SK-N-DZ (cell line): ENCODE results near the gene BICDL1.

Source experiments
- DNase-seq: peaks from one replicate; pipeline ENCODE4 v3.0.0-alpha.2; 2015; ENCODE audit warnings: low spot score

Gene BICDL1

DNA sequence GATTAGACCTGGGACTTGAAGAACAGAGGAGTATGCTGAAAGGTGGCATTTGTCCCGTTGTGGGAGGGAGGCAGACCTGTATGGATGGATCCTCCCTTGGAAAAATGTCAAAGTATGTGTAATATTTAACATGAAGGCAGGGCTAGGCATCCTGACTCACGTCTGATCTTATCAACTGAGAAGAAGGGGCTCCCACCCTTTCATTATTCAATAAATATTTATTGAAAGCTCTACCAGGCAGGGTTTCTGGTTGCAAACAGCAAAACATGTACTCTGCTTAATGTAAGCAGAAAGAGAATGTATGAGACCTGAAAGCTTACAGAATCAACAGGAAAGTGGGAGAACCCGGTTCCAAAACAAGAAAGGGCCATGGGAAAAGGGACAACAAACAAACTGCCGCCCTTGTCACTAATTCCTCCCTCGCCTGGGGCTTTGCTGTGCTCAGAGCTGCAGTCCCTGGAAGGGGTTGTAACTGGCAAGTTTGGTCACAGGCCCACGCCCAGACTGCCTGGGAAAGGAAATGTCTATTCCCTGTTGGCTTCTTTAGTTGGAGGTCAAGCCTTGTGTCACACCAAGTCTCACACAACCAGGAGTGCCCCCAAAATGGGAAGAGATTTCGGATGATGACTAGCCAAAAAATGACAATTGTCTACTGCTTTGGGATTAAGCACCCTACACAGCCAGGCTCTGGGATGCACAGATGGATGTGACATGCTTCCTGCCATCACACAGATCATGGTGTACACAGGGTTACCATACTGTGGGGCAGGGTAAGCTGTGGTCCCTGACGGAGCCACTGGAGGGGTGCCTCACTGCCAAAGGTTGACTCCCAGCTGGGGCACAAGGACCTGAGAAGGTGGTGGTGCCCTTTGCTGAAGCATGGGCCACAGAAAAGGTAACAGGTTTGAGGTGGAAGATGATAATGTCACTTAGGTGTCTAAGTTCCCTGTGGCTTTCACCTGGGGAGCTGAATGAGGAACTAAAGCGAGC, 90.7 kb downstream of the BICDL1 start:
- no peak for DNase-seq

DNA sequence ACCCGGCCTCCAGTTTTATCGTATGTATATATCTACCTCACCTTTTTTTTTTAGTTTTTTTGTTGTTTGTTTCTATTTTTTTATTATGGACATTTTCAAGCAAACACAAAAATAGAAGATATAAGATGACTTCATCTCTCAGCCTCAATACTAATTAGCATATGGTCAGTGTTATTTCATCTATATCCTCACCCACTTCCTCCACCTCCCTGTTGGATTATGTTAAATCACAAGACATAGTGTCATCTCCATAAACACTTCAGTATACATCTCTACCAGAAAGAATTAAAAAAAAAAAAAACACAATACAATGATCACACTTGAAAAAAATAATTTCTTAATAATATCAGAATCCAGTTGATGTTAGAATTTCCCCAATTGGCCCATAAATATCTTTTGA, 92.6 kb downstream of the BICDL1 start:
- DNase-seq = no peak

DNA sequence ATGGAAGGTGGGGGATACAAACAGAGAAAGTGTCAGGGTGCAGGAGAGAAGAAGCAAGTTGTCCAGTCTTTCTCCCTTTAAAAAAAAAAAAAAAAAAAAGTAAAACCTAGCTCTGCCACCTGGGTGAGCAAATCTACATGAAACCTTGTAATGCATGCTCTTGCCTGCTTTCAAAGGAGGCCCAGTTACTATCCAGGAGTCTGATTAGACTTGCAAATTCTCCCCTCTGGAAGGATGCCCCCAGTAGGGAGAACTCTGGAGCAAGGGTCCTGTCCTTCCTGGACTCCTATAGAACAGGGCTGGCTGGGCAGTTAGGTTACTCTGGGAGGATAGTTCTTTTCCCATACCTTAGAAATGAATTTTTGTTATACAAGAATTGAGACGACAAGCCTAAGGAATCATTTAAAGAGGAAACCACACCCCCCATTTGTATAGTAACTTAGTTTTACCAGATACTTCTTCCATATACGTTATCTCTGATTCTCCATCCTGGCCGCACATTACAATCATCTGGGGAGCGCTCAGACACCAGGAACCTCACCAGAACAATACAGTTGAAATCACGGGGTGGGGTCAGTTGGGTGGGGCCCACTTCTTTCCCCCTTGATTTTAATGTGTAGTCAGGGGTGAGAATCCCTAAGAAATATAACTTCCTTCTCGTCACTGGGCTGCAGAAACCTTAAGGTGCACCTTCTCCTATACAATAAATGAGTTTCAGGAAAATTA, 97.0 kb downstream of the BICDL1 start:
- DNase-seq = no peak

- DNase-seq = peak; percentile 99
Measured at GRCh38 chr12:120086801-120087621, 98.0 kb downstream of the BICDL1 start.

DNA sequence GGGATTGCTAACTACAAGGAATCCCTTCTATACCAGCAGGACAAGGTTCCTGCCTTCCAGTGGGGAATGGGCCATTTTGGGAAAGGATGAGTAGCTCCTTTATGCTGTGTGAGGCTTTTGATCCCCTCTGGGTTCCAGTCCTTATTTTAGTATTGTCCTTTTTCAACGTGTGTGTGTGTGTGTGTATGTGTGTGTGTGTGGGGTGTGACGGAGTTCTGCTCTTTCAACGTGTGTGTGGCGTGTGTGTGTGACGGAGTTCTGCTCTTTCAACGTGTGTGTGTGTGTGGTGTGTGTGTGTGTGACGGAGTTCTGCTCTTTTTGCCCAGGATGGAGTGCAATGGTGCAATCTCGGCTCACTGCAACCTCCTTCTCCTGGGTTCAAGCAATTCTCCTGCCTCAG, 100.1 kb downstream of the BICDL1 start:
- no peak for DNase-seq

DNA sequence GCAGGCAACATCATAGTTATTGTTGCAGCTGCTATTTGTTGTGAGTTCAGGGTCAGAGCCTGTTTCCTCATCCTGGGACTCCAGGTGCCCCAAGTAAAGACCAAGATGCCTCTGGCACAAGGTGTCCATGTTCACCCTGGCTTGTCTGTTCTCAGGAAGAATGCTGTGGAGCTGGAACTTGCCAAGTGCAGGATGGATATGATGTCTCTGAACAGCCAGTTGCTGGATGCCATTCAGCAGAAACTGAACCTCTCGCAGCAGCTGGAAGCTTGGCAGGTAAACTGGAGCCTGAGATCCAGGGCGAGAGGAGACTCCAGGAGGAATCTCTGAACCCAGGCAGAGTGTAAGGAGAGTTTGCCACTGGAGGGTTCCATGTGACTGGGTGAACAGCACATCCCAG, 100.8 kb downstream of the BICDL1 start:
- DNase-seq = no peak

- no peak for DNase-seq
Measured at GRCh38 chr12:120090206-120090605, 101.2 kb downstream of the BICDL1 start.

GRCh38 chr12:120090626-120091295, 101.7 kb downstream of the BICDL1 start:
- no peak for DNase-seq

- no peak for DNase-seq
Measured at GRCh38 chr12:120091371-120092090, 102.5 kb downstream of the BICDL1 start.

GRCh38 chr12:120092551-120093335, 103.7 kb downstream of the BICDL1 start:
- no peak for DNase-seq

GRCh38 chr12:120093336-120093591, 104.2 kb downstream of the BICDL1 start:
- peak; percentile 53 for DNase-seq

DNA sequence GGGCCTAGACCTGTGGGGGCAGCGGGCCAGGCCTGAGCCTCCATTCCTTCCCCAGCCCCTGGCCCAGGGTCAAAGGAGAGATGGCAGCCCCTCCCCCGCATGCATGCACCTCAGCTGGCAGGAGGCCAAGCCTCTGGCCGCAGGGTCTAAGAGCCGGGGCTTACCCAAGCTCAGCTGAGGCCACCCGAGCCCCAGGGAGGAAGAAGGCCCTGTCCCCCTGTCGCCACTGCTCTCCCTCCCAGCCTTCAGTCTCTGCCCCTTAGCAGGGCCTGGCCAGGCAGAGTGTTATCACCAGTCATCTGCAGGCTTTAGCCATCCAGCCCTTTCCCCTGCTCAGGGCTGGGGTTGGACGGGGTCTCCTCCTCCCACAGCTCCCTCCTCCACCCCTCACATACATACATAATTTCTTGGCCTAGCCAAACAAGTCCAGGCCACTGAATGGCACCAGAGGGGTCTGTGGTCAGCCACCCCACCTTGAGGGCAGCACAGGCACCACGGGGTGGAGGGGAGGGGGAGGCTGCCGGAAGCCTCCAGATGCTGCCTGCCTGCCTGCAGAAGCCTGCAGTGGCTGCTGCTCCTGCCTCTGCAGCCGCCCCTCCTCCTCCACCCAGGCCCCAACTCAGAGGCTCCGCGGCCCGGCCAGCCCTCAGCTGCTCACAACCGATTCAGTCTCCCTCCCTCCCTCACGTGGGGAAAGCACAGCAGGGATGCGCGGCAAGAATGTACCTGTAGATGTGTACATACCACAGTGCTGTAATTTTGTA, 104.7 kb downstream of the BICDL1 start:
- DNase-seq = peak; percentile 91

GRCh38 chr12:120094485-120094884, 105.4 kb downstream of the BICDL1 start:
- DNase-seq = no peak

DNA sequence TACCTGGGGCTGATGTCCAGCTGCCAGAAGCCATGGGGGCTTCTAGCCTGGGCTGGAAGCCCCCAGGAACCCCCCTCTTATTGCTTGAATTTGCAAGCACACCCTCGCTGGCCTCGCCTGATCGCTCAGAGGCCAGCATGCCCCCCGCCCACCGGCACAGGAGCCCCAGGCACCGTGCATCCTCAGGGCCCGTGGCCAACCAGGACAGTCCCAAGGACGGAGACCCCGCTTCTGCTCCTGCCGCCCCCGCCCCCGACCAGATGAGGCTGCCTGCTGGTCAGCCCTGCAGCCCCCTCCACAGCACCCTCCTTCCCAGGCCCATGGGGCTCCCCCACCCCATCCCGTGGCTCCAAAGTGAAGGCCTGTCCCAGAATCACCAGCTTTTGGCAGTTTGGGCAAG, 106.3 kb downstream of the BICDL1 start:
- DNase-seq = no peak

- DNase-seq = no peak
Measured at GRCh38 chr12:120095736-120096135, 106.7 kb downstream of the BICDL1 start.

GRCh38 chr12:120096671-120097202, 107.7 kb downstream of the BICDL1 start:
- DNase-seq = no peak

- no peak for DNase-seq
Measured at GRCh38 chr12:120098756-120099470, 109.9 kb downstream of the BICDL1 start.

- DNase-seq = no peak
Measured at GRCh38 chr12:120099738-120100137, 110.7 kb downstream of the BICDL1 start.
